HEK293 (cell line): Measurements from ENCODE around the gene CEBPB.

ENCODE experiments used
- AEBP2 ChIP-seq: fragments of 450-650 bp; formaldehyde crosslinking; IDR thresholded peaks from 2 replicates; pipeline ENCODE4 v1.5.1; 2016; ENCODE audit warnings: missing biosample characterization, missing genetic modification characterization, borderline replicate concordance
- EGR2 ChIP-seq: fragments of 450-650 bp; formaldehyde crosslinking; IDR thresholded peaks from 2 replicates; pipeline ENCODE4 v1.5.1; 2016; ENCODE audit warnings: low read depth, missing biosample characterization, missing genetic modification characterization
- HOXA7 ChIP-seq: sonication (generic); formaldehyde crosslinking; IDR thresholded peaks from 2 replicates; pipeline ENCODE4 v1.8.1; 2022; ENCODE audit warnings: missing genetic modification reagents, borderline replicate concordance
- KLF16 ChIP-seq: fragments of 450-650 bp; formaldehyde crosslinking; IDR thresholded peaks from 2 replicates; pipeline ENCODE4 v1.5.1; 2017; ENCODE audit warnings: missing biosample characterization, missing genetic modification characterization
- KLF8 ChIP-seq: fragments of 450-650 bp; formaldehyde crosslinking; IDR thresholded peaks from 2 replicates; pipeline ENCODE4 v1.5.1; 2016; ENCODE audit warnings: missing biosample characterization, missing genetic modification characterization
- SCRT1 ChIP-seq: fragments of 450-650 bp; formaldehyde crosslinking; IDR thresholded peaks from 2 replicates; pipeline ENCODE4 v1.5.1; 2016; ENCODE audit warnings: missing biosample characterization, missing genetic modification characterization, borderline replicate concordance
- SP2 ChIP-seq: fragments of 450-650 bp; formaldehyde crosslinking; IDR thresholded peaks from 2 replicates; pipeline ENCODE4 v1.5.1; 2016; ENCODE audit warnings: missing biosample characterization, missing genetic modification characterization
- TRIM28 ChIP-seq: IDR thresholded peaks from 2 replicates; pipeline ENCODE4 v1.6.1; 2011; ENCODE audit warnings: low read length, control low read depth, borderline replicate concordance
- YY2 ChIP-seq: fragments of 450-650 bp; formaldehyde crosslinking; IDR thresholded peaks from 2 replicates; pipeline ENCODE4 v1.5.1; 2016; ENCODE audit warnings: missing biosample characterization, missing genetic modification characterization
- ZBTB21 ChIP-seq: fragments of 450-650 bp; formaldehyde crosslinking; IDR thresholded peaks from 2 replicates; pipeline ENCODE4 v1.5.1; 2017; ENCODE audit warnings: missing biosample characterization, missing genetic modification characterization
- ZFHX2 ChIP-seq: fragments of 450-650 bp; formaldehyde crosslinking; conservative IDR thresholded peaks from 2 replicates; pipeline ENCODE4 v1.5.1; 2016; ENCODE audit warnings: missing biosample characterization, missing genetic modification characterization
- ZNF16 ChIP-seq: fragments of 450-650 bp; formaldehyde crosslinking; IDR thresholded peaks from 2 replicates; pipeline ENCODE4 v1.5.1; 2016; ENCODE audit warnings: low read depth, missing biosample characterization, missing genetic modification characterization
- ZNF23 ChIP-seq: fragments of 450-650 bp; formaldehyde crosslinking; IDR thresholded peaks from 2 replicates; pipeline ENCODE4 v1.5.1; 2016; ENCODE audit warnings: missing biosample characterization, missing genetic modification characterization, borderline replicate concordance
- ZNF335 ChIP-seq: fragments of 450-650 bp; formaldehyde crosslinking; conservative IDR thresholded peaks from 2 replicates; pipeline ENCODE4 v1.5.1; 2016; ENCODE audit warnings: missing biosample characterization, missing genetic modification characterization
- ZNF394 ChIP-seq: fragments of 450-650 bp; formaldehyde crosslinking; IDR thresholded peaks from 2 replicates; pipeline ENCODE4 v1.5.1; 2016; ENCODE audit warnings: missing biosample characterization, missing genetic modification characterization, mild to moderate bottlenecking, moderate library complexity, borderline replicate concordance
- ZNF398 ChIP-seq: fragments of 450-650 bp; formaldehyde crosslinking; IDR thresholded peaks from 2 replicates; pipeline ENCODE4 v1.5.1; 2017; ENCODE audit warnings: missing biosample characterization, missing genetic modification characterization
- ZNF660 ChIP-seq: fragments of 450-650 bp; IDR thresholded peaks from 2 replicates; pipeline ENCODE4 v1.5.1; 2018; ENCODE audit warnings: missing biosample characterization, mild to moderate bottlenecking, missing genetic modification characterization
- ZNF664 ChIP-seq: fragments of 450-650 bp; formaldehyde crosslinking; IDR thresholded peaks from 2 replicates; pipeline ENCODE4 v1.5.1; 2016; ENCODE audit warnings: missing biosample characterization, missing genetic modification characterization
- ZNF777 ChIP-seq: fragments of 450-650 bp; formaldehyde crosslinking; IDR thresholded peaks from 2 replicates; pipeline ENCODE4 v1.5.1; 2017; ENCODE audit warnings: missing biosample characterization, missing genetic modification characterization, borderline replicate concordance
- ZXDB ChIP-seq: fragments of 450-650 bp; formaldehyde crosslinking; IDR thresholded peaks from 2 replicates; pipeline ENCODE4 v1.5.1; 2016; ENCODE audit warnings: missing biosample characterization, missing genetic modification characterization
- TF ChIP-seq, protein P1 (sequence below): fragments of 450-650 bp; formaldehyde crosslinking; IDR thresholded peaks from 2 replicates; pipeline ENCODE4 v1.5.1; 2016; ENCODE audit warnings: missing biosample characterization, missing genetic modification characterization
- TF ChIP-seq, protein P2 (sequence below): fragments of 450-650 bp; formaldehyde crosslinking; IDR thresholded peaks from 2 replicates; pipeline ENCODE4 v1.5.1; 2017; ENCODE audit warnings: missing biosample characterization, missing genetic modification characterization
- TF ChIP-seq, protein P3 (sequence below): fragments of 450-650 bp; formaldehyde crosslinking; IDR thresholded peaks from 2 replicates; pipeline ENCODE4 v1.5.1; 2016; ENCODE audit warnings: missing biosample characterization, missing genetic modification characterization
- TF ChIP-seq, protein P4 (sequence below): fragments of 450-650 bp; formaldehyde crosslinking; IDR thresholded peaks from 2 replicates; pipeline ENCODE4; 2016; ENCODE audit warnings: missing biosample characterization, missing genetic modification characterization
- TF ChIP-seq, protein P5 (sequence below): fragments of 450-650 bp; formaldehyde crosslinking; IDR thresholded peaks from 2 replicates; pipeline ENCODE4 v1.5.1; 2016; ENCODE audit warnings: missing biosample characterization, missing genetic modification characterization, low read depth

Gene CEBPB

GRCh38 chr20:50192364-50193198, 2.0 kb downstream of the CEBPB start (continued):
- TF ChIP-seq, protein P1, sequence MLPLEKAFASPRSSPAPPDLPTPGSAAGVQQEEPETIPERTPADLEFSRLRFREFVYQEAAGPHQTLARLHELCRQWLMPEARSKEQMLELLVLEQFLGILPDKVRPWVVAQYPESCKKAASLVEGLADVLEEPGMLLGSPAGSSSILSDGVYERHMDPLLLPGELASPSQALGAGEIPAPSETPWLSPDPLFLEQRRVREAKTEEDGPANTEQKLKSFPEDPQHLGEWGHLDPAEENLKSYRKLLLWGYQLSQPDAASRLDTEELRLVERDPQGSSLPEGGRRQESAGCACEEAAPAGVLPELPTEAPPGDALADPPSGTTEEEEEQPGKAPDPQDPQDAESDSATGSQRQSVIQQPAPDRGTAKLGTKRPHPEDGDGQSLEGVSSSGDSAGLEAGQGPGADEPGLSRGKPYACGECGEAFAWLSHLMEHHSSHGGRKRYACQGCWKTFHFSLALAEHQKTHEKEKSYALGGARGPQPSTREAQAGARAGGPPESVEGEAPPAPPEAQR (tag by site-specific recombination) = 0 out of 2 replicates have a peak, but pooled peaks have one; percentile 12
- TF ChIP-seq ZBTB21 (tag by site-specific recombination) (peak; percentile 61), ZNF16 (tag by site-specific recombination) (0 out of 2 replicates have a peak, but pooled peaks have one; percentile 4), AEBP2 (no peak), ZNF660 (tag by site-specific recombination) (peak; percentile 42; the same call in 1 of the 2 replicates), EGR2 (tag by site-specific recombination) (peak; percentile 93), SCRT1 (tag by site-specific recombination) (peak; percentile 52; the same call in 1 of the 2 replicates), ZNF394 (0 out of 2 replicates have a peak, but pooled peaks have one; percentile 27), HOXA7 (CRISPR knock-in tag) (no peak), ZNF777 (no peak), KLF16 (tag by site-specific recombination) (peak; percentile 81), ZNF398 (tag by site-specific recombination) (peak; percentile 20), KLF8 (tag by site-specific recombination) (0 out of 2 replicates have a peak, but pooled peaks have one; percentile 34), ZNF335 (peak; percentile 69), SP2 (tag by site-specific recombination) (peak; percentile 29), YY2 (0 out of 2 replicates have a peak, but pooled peaks have one; percentile 52), ZFHX2 (tag by site-specific recombination) (peak; percentile 92), ZXDB (tag by site-specific recombination) (peak; percentile 15), ZNF664 (0 out of 2 replicates have a peak, but pooled peaks have one; percentile 36), ZNF23 (no peak), TRIM28 (no peak)
- TF ChIP-seq, protein P2, sequence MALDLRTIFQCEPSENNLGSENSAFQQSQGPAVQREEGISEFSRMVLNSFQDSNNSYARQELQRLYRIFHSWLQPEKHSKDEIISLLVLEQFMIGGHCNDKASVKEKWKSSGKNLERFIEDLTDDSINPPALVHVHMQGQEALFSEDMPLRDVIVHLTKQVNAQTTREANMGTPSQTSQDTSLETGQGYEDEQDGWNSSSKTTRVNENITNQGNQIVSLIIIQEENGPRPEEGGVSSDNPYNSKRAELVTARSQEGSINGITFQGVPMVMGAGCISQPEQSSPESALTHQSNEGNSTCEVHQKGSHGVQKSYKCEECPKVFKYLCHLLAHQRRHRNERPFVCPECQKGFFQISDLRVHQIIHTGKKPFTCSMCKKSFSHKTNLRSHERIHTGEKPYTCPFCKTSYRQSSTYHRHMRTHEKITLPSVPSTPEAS (tag by site-specific recombination) = peak; percentile 82
- TF ChIP-seq, protein P3, sequence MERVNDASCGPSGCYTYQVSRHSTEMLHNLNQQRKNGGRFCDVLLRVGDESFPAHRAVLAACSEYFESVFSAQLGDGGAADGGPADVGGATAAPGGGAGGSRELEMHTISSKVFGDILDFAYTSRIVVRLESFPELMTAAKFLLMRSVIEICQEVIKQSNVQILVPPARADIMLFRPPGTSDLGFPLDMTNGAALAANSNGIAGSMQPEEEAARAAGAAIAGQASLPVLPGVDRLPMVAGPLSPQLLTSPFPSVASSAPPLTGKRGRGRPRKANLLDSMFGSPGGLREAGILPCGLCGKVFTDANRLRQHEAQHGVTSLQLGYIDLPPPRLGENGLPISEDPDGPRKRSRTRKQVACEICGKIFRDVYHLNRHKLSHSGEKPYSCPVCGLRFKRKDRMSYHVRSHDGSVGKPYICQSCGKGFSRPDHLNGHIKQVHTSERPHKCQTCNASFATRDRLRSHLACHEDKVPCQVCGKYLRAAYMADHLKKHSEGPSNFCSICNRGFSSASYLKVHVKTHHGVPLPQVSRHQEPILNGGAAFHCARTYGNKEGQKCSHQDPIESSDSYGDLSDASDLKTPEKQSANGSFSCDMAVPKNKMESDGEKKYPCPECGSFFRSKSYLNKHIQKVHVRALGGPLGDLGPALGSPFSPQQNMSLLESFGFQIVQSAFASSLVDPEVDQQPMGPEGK = peak; percentile 36
- TF ChIP-seq, protein P4, sequence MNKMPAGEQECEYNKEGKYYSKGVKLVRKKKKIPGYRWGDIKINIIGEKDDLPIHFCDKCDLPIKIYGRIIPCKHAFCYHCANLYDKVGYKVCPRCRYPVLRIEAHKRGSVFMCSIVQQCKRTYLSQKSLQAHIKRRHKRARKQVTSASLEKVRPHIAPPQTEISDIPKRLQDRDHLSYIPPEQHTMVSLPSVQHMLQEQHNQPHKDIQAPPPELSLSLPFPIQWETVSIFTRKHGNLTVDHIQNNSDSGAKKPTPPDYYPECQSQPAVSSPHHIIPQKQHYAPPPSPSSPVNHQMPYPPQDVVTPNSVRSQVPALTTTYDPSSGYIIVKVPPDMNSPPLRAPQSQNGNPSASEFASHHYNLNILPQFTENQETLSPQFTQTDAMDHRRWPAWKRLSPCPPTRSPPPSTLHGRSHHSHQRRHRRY (tag by site-specific recombination) = peak; percentile 47; the same call in 1 of the 2 replicates
- TF ChIP-seq, protein P5, sequence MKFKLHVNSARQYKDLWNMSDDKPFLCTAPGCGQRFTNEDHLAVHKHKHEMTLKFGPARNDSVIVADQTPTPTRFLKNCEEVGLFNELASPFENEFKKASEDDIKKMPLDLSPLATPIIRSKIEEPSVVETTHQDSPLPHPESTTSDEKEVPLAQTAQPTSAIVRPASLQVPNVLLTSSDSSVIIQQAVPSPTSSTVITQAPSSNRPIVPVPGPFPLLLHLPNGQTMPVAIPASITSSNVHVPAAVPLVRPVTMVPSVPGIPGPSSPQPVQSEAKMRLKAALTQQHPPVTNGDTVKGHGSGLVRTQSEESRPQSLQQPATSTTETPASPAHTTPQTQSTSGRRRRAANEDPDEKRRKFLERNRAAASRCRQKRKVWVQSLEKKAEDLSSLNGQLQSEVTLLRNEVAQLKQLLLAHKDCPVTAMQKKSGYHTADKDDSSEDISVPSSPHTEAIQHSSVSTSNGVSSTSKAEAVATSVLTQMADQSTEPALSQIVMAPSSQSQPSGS (tag by site-specific recombination) = peak; percentile 84
